Endometrial microvascular endothelial cells (primary cell): ENCODE results near the gene EIF1AY. TPM values are rescaled to one million over a fixed set of nuclear protein-coding genes. Genes with fewer than 3 reads are reported as not detected.

Source experiments
- total RNA-seq: library from RNA; depleted of rRNA; stranded (reverse); fragments of >200 nt; gene quantifications from one replicate; pipeline ENCODE4 v1.2.3, GENCODE V29; 2015; ENCODE audit errors: inconsistent ontology term

EIF1AY gene
- total RNA-seq, 1 donor from 2014 or later, result not detected

Other genes starting within 250 kb of the EIF1AY start
- not detected for gene RPS4Y2, start 180.3 kb downstream of the EIF1AY start, total RNA-seq